NB4 (cell line): ENCODE measurements around the gene OTP.

ENCODE experiments used
- CTCF ChIP-seq: IDR thresholded peaks from one replicate; pipeline ENCODE4 v1.5.1; 2012; ENCODE audit warnings: low read depth, low read length
- POLR2A ChIP-seq: IDR thresholded peaks from 2 replicates; pipeline ENCODE4 v1.6.1; 2011; ENCODE audit warnings: mild to moderate bottlenecking; ENCODE audit not compliant: insufficient read length; ENCODE audit errors: extremely low read depth
- TF ChIP-seq, protein P1 (sequence below): IDR thresholded peaks from 2 replicates; pipeline ENCODE4 v1.6.1; 2011; ENCODE audit warnings: low read depth, low read length

DNA sequence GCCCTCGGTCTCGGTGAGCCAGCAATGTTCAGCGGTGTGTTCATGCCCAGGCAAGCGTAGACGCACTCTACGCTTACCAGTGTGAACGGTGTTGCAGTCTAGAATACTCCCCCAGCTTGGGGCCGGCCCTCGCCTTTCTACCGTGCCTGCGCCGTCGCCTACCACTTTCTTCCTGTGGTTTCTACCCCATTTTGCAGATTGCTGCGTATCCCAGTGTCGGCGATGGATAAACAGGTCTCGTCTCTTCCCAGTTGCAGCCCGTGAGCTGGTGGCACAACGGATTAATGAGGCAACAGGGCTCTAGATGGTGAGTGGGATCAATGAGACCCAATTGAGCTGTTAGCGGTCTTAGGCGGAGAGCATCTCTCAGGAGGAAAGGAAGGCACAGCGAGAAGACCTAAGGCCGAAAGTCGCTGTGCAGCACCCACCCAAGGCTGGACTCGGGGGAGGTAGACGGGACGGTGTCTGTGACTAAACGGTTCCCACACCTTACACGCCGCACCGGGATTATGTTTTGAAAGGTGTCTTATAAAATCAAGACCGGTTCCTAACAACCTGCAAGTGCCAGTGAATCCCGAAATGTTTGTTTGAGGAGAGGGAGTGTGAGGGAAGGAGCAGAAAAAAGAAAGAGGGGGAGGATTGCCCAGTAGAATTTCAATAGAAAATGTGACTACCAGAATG, 5.8 kb downstream of the OTP start:
- TF ChIP-seq CTCF: no peak
- TF ChIP-seq POLR2A: no peak
- TF ChIP-seq, protein P1, sequence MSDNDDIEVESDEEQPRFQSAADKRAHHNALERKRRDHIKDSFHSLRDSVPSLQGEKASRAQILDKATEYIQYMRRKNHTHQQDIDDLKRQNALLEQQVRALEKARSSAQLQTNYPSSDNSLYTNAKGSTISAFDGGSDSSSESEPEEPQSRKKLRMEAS: no peak
